ENCODE data around the gene DBI. TPM values are rescaled to one million over a fixed set of nuclear protein-coding genes. Genes with fewer than 3 reads are reported as not detected.

Gene DBI
- total RNA-seq, 5 donors from 2014 or later (not counting 1 experiment from before 2014, with no cell fraction given) = 33.4 to 55.5 (median 44.3) TPM

DNA sequence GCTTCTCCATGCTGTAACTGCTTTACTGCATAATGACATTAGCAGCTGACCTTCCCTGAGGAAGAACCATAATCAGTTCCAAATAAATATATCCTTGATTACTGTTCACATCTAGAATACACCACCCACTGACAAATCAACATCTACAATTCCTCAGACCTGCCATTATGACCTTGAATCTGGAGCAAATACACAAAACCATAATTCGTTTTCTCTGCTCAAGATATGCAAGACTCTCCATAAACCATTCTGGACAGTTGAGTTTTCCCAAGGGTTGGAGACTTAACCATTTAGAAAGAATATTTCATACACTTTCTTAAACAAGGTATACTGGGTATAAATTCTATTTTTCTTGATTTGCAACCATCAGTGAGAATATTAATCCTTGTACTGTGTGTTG lies 11.9 kb upstream of the DBI start:
- ATAC-seq (replicated peaks in 1 of 4) (no peak), DNase-seq (no peak)
- no peaks in the 10 kb centered on the region for H3K27me3 Mint-ChIP-seq
- Histone ChIP-seq H3K9me3 (no peaks in the 10 kb centered on the region), H3K36me3 (ENCODE audit: control insufficient read depth in 2 of 2, extremely low read depth in 1 of 2, insufficient read depth in 1 of 2, low read length in 1 of 2) (no peaks in the 10 kb centered on the region), H3K27me3 (replicated peaks in 1 of 2; ENCODE audit: control insufficient read depth in 2 of 2, extremely low read depth in 1 of 2, insufficient read depth in 2 of 2, low read length in 1 of 2) (no peaks in the 10 kb centered on the region), H3K4me1 (ENCODE audit: control insufficient read depth in 1 of 2, extremely low read depth in 1 of 2, insufficient read depth in 2 of 2, low read length in 2 of 2) (no peaks in the 10 kb centered on the region), H3K4me3 (ENCODE audit: control insufficient read depth in 1 of 2, extremely low read depth in 1 of 2, low read length in 1 of 2) (no peak overlapping the region), H3K27ac (ENCODE audit: low read length) (no peak overlapping the region)
- H3K4me1 Mint-ChIP-seq = peaks cover 0 to 5% (median 4%) of the 10 kb centered on the region in 3 donors
- ChIA-PET POLR2A (no interaction called here), CTCF (no interaction called here)
- no peaks in the 10 kb centered on the region for H3K36me3 Mint-ChIP-seq
- no CpG with 5 or more reads among the region's 1 CpG for WGBS (ENCODE audit: insufficient coverage)
- no peaks in the 10 kb centered on the region for H3K9me3 Mint-ChIP-seq
- H3K4me3 Mint-ChIP-seq = no peak overlapping the region
- H3K27ac Mint-ChIP-seq = no peak overlapping the region

GRCh38 chr2:119359774-119360173 lies 7.0 kb upstream of the DBI start:
- H3K9me3 Mint-ChIP-seq = no peaks in the 10 kb centered on the region
- H3K4me1 Mint-ChIP-seq = peaks cover 20 to 30% (median 24%) of the 10 kb centered on the region in 3 donors

DNA sequence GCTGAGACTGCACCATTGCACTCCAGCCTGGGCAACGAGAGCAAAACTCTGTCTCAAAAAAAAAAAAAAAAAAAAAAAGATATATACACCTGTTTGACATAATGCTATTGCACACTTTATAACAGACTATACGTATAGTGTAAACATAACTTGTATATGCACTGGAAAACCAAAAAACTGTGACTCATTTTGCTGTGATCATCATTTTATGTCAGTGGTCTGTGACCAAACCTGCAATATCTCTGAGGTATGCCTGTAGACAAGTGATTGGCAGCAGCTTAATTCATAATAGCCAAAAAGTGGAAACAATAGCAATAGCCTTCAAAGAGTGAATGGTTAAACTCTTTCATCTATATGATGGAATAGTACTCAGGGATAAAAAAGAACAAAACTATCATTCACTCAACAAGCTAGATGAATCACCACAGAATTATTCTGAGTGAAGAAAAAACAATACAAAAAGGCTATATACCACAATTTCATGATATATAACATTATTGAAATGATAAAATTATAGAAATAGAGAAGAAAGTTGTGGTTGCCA lies 6.3 kb upstream of the DBI start:
- H3K4me1 ChIP-seq (ENCODE audit: control insufficient read depth in 1 of 2, extremely low read depth in 1 of 2, insufficient read depth in 2 of 2, low read length in 2 of 2) = peaks cover 2 to 12% of the 10 kb centered on the region in 2 experiments
- Mint-ChIP-seq H3K4me1 (peaks cover 27 to 37% (median 31%) of the 10 kb centered on the region in 3 donors), H3K36me3 (no peaks in the 10 kb centered on the region), H3K27me3 (no peaks in the 10 kb centered on the region), H3K4me3 (no peak overlapping the region), H3K27ac (no peak overlapping the region), H3K9me3 (no peaks in the 10 kb centered on the region)
- no peaks in the 10 kb centered on the region for H3K27me3 ChIP-seq (replicated peaks in 1 of 2; ENCODE audit: control insufficient read depth in 2 of 2, extremely low read depth in 1 of 2, insufficient read depth in 2 of 2, low read length in 1 of 2)
- H3K4me3 ChIP-seq (ENCODE audit: control insufficient read depth in 1 of 2, extremely low read depth in 1 of 2, low read length in 1 of 2) = no peak overlapping the region
- no peaks in the 10 kb centered on the region for H3K36me3 ChIP-seq (ENCODE audit: control insufficient read depth in 2 of 2, extremely low read depth in 1 of 2, insufficient read depth in 1 of 2, low read length in 1 of 2)
- no peak overlapping the region for H3K27ac ChIP-seq (ENCODE audit: low read length)
- ChIA-PET CTCF (no interaction called here), POLR2A (no interaction called here)
- WGBS (ENCODE audit: insufficient coverage) = no CpG with 5 or more reads among the region's 2 CpGs
- ATAC-seq (replicated peaks in 1 of 4) (no peak), DNase-seq (no peak)
- no peaks in the 10 kb centered on the region for H3K9me3 ChIP-seq

More at GRCh38 chr2:119359774-119360173, 7.0 kb upstream of the DBI start:
- H3K36me3 ChIP-seq (ENCODE audit: control insufficient read depth in 2 of 2, extremely low read depth in 1 of 2, insufficient read depth in 1 of 2, low read length in 1 of 2) = no peaks in the 10 kb centered on the region
- ChIA-PET POLR2A (no interaction called here), CTCF (no interaction called here)
- H3K27me3 ChIP-seq (replicated peaks in 1 of 2; ENCODE audit: control insufficient read depth in 2 of 2, extremely low read depth in 1 of 2, insufficient read depth in 2 of 2, low read length in 1 of 2) = no peaks in the 10 kb centered on the region
- Mint-ChIP-seq H3K27me3 (no peaks in the 10 kb centered on the region), H3K4me3 (no peak overlapping the region), H3K27ac (no peak overlapping the region), H3K36me3 (no peaks in the 10 kb centered on the region)
- no peaks in the 10 kb centered on the region for H3K9me3 ChIP-seq
- no peak overlapping the region for H3K27ac ChIP-seq (ENCODE audit: low read length)
- no peak for ATAC-seq (replicated peaks in 1 of 4)
- peaks cover 0 to 8% of the 10 kb centered on the region in 2 experiments for H3K4me1 ChIP-seq (ENCODE audit: control insufficient read depth in 1 of 2, extremely low read depth in 1 of 2, insufficient read depth in 2 of 2, low read length in 2 of 2)
- H3K4me3 ChIP-seq (ENCODE audit: control insufficient read depth in 1 of 2, extremely low read depth in 1 of 2, low read length in 1 of 2) = no peak overlapping the region
- WGBS (ENCODE audit: insufficient coverage) = 100% methylated on average over 1 of the region's 6 CpGs
- DNase-seq = no peak

DNA sequence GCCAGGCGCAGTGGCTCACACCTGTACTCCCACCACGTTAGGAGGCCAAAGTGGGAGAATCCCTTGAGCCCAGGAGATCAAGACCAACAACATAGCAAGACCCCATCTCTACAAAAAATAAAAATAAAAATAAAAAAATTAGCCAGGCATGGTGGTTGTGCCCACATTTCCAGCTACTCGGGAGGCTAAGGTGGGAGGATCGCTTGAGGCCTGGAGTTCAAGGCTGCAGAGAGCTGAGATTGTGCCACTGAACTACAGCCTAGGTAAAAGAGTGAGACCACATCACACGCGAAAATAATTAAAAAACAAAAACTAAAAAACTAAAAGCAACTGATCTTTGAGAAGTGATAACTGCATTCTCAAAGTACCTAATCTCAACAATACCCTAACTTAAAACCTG lies 2.0 kb upstream of the DBI start:
- ChIA-PET POLR2A (no interaction called here), CTCF (interaction anchor here (0.6 to 1.1 kb wide), 2 partner anchors 15 to 25 kb away, joined by 3 read pairs; no protein-coding TSS in a partner anchor)
- 80% methylated on average over 1 of the region's 6 CpGs for WGBS (ENCODE audit: insufficient coverage)
- Histone ChIP-seq H3K9me3 (no peaks in the 10 kb centered on the region), H3K4me1 (ENCODE audit: control insufficient read depth in 1 of 2, extremely low read depth in 1 of 2, insufficient read depth in 2 of 2, low read length in 2 of 2) (peaks cover 12 to 42% of the 10 kb centered on the region in 2 experiments), H3K4me3 (ENCODE audit: control insufficient read depth in 1 of 2, extremely low read depth in 1 of 2, low read length in 1 of 2) (no peak overlapping the region), H3K36me3 (ENCODE audit: control insufficient read depth in 2 of 2, extremely low read depth in 1 of 2, insufficient read depth in 1 of 2, low read length in 1 of 2) (peaks cover 4 to 11% of the 10 kb centered on the region in 2 donors), H3K27ac (ENCODE audit: low read length) (no peak overlapping the region), H3K27me3 (replicated peaks in 1 of 2; ENCODE audit: control insufficient read depth in 2 of 2, extremely low read depth in 1 of 2, insufficient read depth in 2 of 2, low read length in 1 of 2) (no peaks in the 10 kb centered on the region)
- Mint-ChIP-seq H3K9me3 (no peaks in the 10 kb centered on the region), H3K4me1 (peaks cover 50 to 60% (median 59%) of the 10 kb centered on the region in 3 donors), H3K27me3 (no peaks in the 10 kb centered on the region), H3K36me3 (peaks cover 10% of the 10 kb centered on the region), H3K4me3 (peak overlapping the region; percentile 96 to 99 (median 98)), H3K27ac (peak overlapping the region; percentile 85 to 97)
- ATAC-seq (replicated peaks in 1 of 4) (no peak), DNase-seq (no peak)

GRCh38 chr2:119365436-119365835 lies 1.3 kb upstream of the DBI start:
- peak overlapping the region; percentile 84 to 90 for H3K4me3 ChIP-seq (ENCODE audit: control insufficient read depth in 1 of 2, extremely low read depth in 1 of 2, low read length in 1 of 2)
- H3K36me3 ChIP-seq (ENCODE audit: control insufficient read depth in 2 of 2, extremely low read depth in 1 of 2, insufficient read depth in 1 of 2, low read length in 1 of 2) = peaks cover 6 to 16% of the 10 kb centered on the region in 2 donors
- CTCF ChIA-PET = interaction anchor here (0.6 to 1.1 kb wide), 2 partner anchors 15 to 26 kb away, joined by 3 read pairs; no protein-coding TSS in a partner anchor
- no peaks in the 10 kb centered on the region for H3K27me3 ChIP-seq (replicated peaks in 1 of 2; ENCODE audit: control insufficient read depth in 2 of 2, extremely low read depth in 1 of 2, insufficient read depth in 2 of 2, low read length in 1 of 2)
- H3K4me1 ChIP-seq (ENCODE audit: control insufficient read depth in 1 of 2, extremely low read depth in 1 of 2, insufficient read depth in 2 of 2, low read length in 2 of 2) = peaks cover 12 to 42% of the 10 kb centered on the region in 2 experiments
- no peaks in the 10 kb centered on the region for H3K9me3 ChIP-seq
- Mint-ChIP-seq H3K4me1 (peaks cover 50 to 62% (median 60%) of the 10 kb centered on the region in 3 donors), H3K9me3 (no peaks in the 10 kb centered on the region), H3K27ac (peak overlapping the region; percentile 85 to 97), H3K27me3 (no peaks in the 10 kb centered on the region), H3K4me3 (peak overlapping the region; percentile 96 to 99 (median 98)), H3K36me3 (peaks cover 16% of the 10 kb centered on the region)
- WGBS (ENCODE audit: insufficient coverage) = 78% methylated on average over 4 of the region's 6 CpGs
- POLR2A ChIA-PET = no interaction called here
- H3K27ac ChIP-seq (ENCODE audit: low read length) = no peak overlapping the region
- ATAC-seq (replicated peaks in 1 of 4) = no peak
- DNase-seq = no peak

DNA sequence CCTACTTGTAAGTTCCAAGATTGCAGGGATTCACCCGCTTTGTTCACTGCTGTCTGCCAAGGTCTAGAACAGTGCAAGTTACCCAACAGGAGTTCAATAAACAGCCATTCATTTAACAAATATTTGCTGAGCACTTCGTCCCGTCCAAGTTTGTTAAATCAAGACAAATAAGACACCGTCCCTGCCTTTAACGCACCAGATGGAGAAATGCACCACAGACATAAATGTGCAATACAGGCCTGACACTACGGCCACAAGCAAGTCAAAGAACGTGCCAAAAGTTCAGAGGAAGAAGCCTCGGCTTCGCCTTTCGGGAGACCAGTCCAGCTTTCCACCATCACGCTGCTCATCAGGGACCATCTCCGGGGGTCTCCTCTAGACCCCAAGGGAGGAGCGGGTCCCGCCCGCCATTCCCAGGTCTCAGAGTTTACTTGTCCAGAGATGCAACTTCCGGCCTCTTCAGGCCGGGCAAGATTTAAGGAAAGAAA lies 572 bp upstream of the DBI start:
- peak overlapping the region; percentile 84 to 90 for H3K4me3 ChIP-seq (ENCODE audit: control insufficient read depth in 1 of 2, extremely low read depth in 1 of 2, low read length in 1 of 2)
- no peaks in the 10 kb centered on the region for H3K9me3 ChIP-seq
- Mint-ChIP-seq H3K4me1 (peaks cover 50 to 62% (median 60%) of the 10 kb centered on the region in 3 donors), H3K4me3 (peak overlapping the region; percentile 96 to 99 (median 98)), H3K36me3 (peaks cover 24% of the 10 kb centered on the region), H3K27me3 (no peaks in the 10 kb centered on the region), H3K27ac (peak overlapping the region; percentile 85 to 97), H3K9me3 (no peaks in the 10 kb centered on the region)
- ChIA-PET POLR2A (no interaction called here), CTCF (interaction anchor here in 1 of 2 donors (1.1 kb wide), 1 partner anchor 1552 kb away, joined by 8 read pairs; the partner anchor contains the start of gene DDX18)
- WGBS (ENCODE audit: insufficient coverage) = 3% methylated on average over 17 of the region's 17 CpGs
- peaks cover 10 to 24% of the 10 kb centered on the region in 2 donors for H3K36me3 ChIP-seq (ENCODE audit: control insufficient read depth in 2 of 2, extremely low read depth in 1 of 2, insufficient read depth in 1 of 2, low read length in 1 of 2)
- peaks cover 12 to 42% of the 10 kb centered on the region in 2 experiments for H3K4me1 ChIP-seq (ENCODE audit: control insufficient read depth in 1 of 2, extremely low read depth in 1 of 2, insufficient read depth in 2 of 2, low read length in 2 of 2)
- peak overlapping the region; percentile 89 for H3K27ac ChIP-seq (ENCODE audit: low read length)
- peak in 4 of 35 experiments; percentile 6 to 45 (median 11) for DNase-seq
- no peaks in the 10 kb centered on the region for H3K27me3 ChIP-seq (replicated peaks in 1 of 2; ENCODE audit: control insufficient read depth in 2 of 2, extremely low read depth in 1 of 2, insufficient read depth in 2 of 2, low read length in 1 of 2)
- peak; percentile 3 to 17 (median 8) for ATAC-seq (replicated peaks in 1 of 4)
